Ovary (tissue), 9 donors: Measurements from ENCODE around the gene HEXIM1. TPM values are rescaled to one million over a fixed set of nuclear protein-coding genes. Genes with fewer than 3 reads are reported as not detected.

Source experiments
- DNase-seq, 5 donors: peaks; one replicate each; pipeline ENCODE4 v3.0.0-alpha.2; 2019 to 2020
- H3K27ac ChIP-seq, 2 donors: fragments of 200-600 bp; one replicate each; pipeline versions ENCODE4 v1.5.1 to v1.8.0; 2019 to 2022
- H3K27me3 ChIP-seq: fragments of 200-600 bp; one replicate; pipeline ENCODE4 v1.8.0; 2022
- H3K36me3 ChIP-seq: fragments of 200-600 bp; sonication (generic); one replicate; pipeline ENCODE4 v1.5.1; 2019
- H3K4me1 ChIP-seq: one replicate; pipeline ENCODE4 v1.8.1; 2013; ENCODE audit warnings: mild to moderate bottlenecking, moderate library complexity; ENCODE audit not compliant: insufficient read depth
- H3K4me3 ChIP-seq: fragments of 200-600 bp; sonication (generic); one replicate; pipeline ENCODE4 v1.5.1; 2017
- H3K9me3 ChIP-seq, 2 donors: fragments of 200-600 bp in 1 of 2; sonication (generic) in 1 of 2; one replicate each; pipeline versions ENCODE4 v1.5.1 to v1.8.1; 2013 to 2019; ENCODE audit warnings: mild to moderate bottlenecking in 1 of 2, moderate library complexity in 1 of 2
- EP300 ChIP-seq: sonication (generic); formaldehyde crosslinking; IDR thresholded peaks from one replicate; pipeline ENCODE4 v1.6.1; 2017; ENCODE audit warnings: antibody characterized with exemption
- POLR2A ChIP-seq: fragments of 450-650 bp; IDR thresholded peaks from one replicate; pipeline ENCODE4 v1.6.1; 2017; ENCODE audit warnings: antibody characterized with exemption, mild to moderate bottlenecking, moderate library complexity
- WGBS, 3 donors: extraction: QIAGEN DNeasy Blood & Tissue Kit in 1 of 3; methylation state at CpG; one replicate each; pipeline versions ENCODE4 v1.1.5 to v1.1.7; 2013 to 2017; 5-methylcytosine and 5-hydroxymethylcytosine counted together
- intact Hi-C, 4 donors: fragments of 100-400 bp; cut with DNase I; formaldehyde crosslinking; loops; one replicate each; pipeline versions ENCODE4 v1.11.0 to v1.15.1; 2022 to 2023
- polyA plus RNA-seq, 2 donors: library from polyadenylated mRNA; stranded (reverse); fragments of 200-250 nt in 1 of 2; fragments of 350-450 nt in 1 of 2; fragmentation: Illumina TruSeq in 1 of 2; extraction: RNeasy Lipid Tissue Mini Kit (QIAGEN cat#74804) in 1 of 2; gene quantifications; one replicate each; pipeline ENCODE4 v1.2.3, GENCODE V29; 2013 to 2014
- total RNA-seq, 7 donors: library from RNA; depleted of rRNA in 2 of 7; stranded (reverse); fragments of >200 nt in 2 of 7; fragmentation: NEBNext Ultra II Directional in 3 of 7; extraction: Animal tissue kit (Norgen Biotek cat#: 25700) in 3 of 7; gene quantifications; one replicate each; pipeline versions ENCODE4 v1.1.0 to v1.2.4, GENCODE V29; 2016 to 2023
- TF ChIP-seq, protein P1 (sequence below), 3 donors: fragments of 450-650 bp in 2 of 3; fragments of 200-600 bp in 1 of 3; IDR thresholded peaks; one replicate each; pipeline versions ENCODE4 v1.5.1 to v1.8.0; 2016 to 2022; ENCODE audit warnings: antibody characterized with exemption in 3 of 3, mild to moderate bottlenecking in 1 of 3
- donor health status: DM: no; HTN: no; CAD: no; lungs with moderate emphysema.
- donor health status: DM: no; HTN: no; CAD: no.
- donor health status: Bipolar disorder and iron deficiency.
- donor health status: DM: yes; HTN: yes; CAD: no.
- donor health status: DM: no; HTN: no; CAD: no.
- donor health status: DM: yes; HTN: yes; CAD: no.

Gene HEXIM1
- total and polyA plus RNA-seq, 9 donors: 14.4 to 37.8 (median 26.9) TPM

DNA sequence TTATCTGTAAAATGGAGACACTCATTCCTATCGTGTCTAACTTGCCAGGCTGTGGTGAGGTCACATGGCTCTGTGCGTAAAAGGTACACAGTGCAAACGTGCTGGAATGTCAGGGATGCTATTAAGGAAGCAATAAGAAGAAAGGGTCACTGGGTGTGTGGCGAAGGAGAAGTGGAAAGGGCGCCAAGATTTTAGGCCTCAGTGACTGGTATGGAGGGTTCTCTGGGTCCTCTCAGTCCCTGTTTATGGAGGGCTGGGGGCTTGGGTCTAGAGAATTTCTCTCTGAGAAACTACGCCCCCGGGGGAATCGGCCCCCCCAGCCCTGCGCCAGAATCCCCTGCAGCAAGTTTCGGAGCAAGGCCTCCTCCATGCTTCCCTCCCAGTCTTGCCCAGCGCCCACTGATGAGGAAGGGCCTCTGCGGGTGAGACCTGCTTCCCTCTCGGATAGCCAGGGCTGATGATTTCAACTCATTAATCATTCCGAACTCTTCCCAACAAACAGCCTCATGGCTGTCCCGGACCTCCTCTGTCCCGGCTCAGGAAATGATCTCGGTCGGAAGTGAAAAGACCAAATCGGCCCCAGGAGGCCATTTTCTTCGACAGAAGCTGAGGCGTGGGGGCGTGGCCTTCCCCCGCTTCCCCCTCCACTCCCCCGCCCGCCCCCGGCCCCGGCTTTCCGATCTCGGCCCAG, 1.2 kb upstream of the HEXIM1 start:
- peak; percentile 48 to 75 (median 72) for DNase-seq
- intact Hi-C loops: no loop called here
- H3K9me3 ChIP-seq: no peaks in the 10 kb centered on the region
- no peaks in the 10 kb centered on the region for H3K27me3 ChIP-seq
- H3K4me3 ChIP-seq: peak overlapping the region; percentile 76
- TF ChIP-seq POLR2A (no peak), EP300 (no peak)
- TF ChIP-seq, protein P1, sequence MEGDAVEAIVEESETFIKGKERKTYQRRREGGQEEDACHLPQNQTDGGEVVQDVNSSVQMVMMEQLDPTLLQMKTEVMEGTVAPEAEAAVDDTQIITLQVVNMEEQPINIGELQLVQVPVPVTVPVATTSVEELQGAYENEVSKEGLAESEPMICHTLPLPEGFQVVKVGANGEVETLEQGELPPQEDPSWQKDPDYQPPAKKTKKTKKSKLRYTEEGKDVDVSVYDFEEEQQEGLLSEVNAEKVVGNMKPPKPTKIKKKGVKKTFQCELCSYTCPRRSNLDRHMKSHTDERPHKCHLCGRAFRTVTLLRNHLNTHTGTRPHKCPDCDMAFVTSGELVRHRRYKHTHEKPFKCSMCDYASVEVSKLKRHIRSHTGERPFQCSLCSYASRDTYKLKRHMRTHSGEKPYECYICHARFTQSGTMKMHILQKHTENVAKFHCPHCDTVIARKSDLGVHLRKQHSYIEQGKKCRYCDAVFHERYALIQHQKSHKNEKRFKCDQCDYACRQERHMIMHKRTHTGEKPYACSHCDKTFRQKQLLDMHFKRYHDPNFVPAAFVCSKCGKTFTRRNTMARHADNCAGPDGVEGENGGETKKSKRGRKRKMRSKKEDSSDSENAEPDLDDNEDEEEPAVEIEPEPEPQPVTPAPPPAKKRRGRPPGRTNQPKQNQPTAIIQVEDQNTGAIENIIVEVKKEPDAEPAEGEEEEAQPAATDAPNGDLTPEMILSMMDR (IDR thresholded peaks at IDR 0.05): no peak
- H3K36me3 ChIP-seq: no peaks in the 10 kb centered on the region
- H3K27ac ChIP-seq: peak overlapping the region; percentile 95 to 97
- H3K4me1 ChIP-seq: peaks cover 13% of the 10 kb centered on the region
- 5 to 6% (median 5%) methylated on average over 24 to 29 of the region's 29 CpGs for WGBS, 3 donors

DNA sequence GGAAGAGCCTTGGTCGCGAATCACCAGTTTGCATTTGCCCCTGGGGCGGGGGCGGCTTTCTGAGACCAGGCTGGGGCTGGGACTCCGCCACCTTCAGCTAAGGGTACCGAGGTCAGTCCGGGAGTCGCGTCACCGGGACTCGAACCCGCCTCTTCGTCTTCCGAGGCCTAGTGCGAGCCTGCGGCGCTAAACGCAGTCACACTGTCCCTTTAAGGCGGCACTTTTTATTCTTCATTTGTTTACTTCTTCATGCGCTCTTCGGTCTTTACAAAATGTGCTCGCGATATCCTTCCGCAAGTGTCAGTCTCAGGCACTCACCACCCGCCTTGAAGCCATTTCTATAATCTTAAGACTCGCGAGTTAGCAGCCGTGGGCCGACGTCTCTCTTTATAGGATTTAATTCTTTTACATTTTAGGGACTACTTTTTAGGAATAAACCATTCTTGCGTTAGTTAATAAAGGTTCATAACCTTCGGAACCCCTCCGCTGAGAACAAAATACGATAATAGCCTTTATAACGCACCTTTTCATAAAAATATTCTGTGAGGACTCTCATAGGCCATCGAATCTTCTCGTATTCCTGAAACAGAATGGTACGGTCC, 593 bp upstream of the HEXIM1 start:
- peak overlapping the region; percentile 76 for H3K4me3 ChIP-seq
- H3K4me1 ChIP-seq: peaks cover 13% of the 10 kb centered on the region
- WGBS, 3 donors: 0% methylated on average over 36 to 38 of the region's 38 CpGs
- no peaks in the 10 kb centered on the region for H3K9me3 ChIP-seq
- intact Hi-C loops: no loop called here
- peak; percentile 82 to 90 (median 88) for DNase-seq
- no peaks in the 10 kb centered on the region for H3K27me3 ChIP-seq
- no peaks in the 10 kb centered on the region for H3K36me3 ChIP-seq
- peak overlapping the region; percentile 95 to 97 for H3K27ac ChIP-seq
- TF ChIP-seq, protein P1 (IDR thresholded peaks at IDR 0.05): peak in 1 of 3 donors; percentile 53
- TF ChIP-seq EP300: peak; percentile 34
- TF ChIP-seq POLR2A: peak; percentile 55

DNA sequence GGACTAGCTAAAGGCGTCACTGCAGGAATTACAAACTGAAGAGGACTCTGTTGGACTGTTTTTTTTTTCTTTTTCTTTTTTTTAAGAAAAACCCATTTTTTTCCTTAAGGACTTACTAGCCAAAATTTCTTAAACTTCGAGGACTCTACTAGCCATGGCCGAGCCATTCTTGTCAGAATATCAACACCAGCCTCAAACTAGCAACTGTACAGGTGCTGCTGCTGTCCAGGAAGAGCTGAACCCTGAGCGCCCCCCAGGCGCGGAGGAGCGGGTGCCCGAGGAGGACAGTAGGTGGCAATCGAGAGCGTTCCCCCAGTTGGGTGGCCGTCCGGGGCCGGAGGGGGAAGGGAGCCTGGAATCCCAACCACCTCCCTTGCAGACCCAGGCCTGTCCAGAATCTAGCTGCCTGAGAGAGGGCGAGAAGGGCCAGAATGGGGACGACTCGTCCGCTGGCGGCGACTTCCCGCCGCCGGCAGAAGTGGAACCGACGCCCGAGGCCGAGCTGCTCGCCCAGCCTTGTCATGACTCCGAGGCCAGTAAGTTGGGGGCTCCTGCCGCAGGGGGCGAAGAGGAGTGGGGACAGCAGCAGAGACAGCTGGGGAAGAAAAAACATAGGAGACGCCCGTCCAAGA, 878 bp downstream of the HEXIM1 start:
- peaks cover 13% of the 10 kb centered on the region for H3K4me1 ChIP-seq
- no peaks in the 10 kb centered on the region for H3K36me3 ChIP-seq
- peak overlapping the region; percentile 68 for H3K4me3 ChIP-seq
- H3K9me3 ChIP-seq: no peaks in the 10 kb centered on the region
- H3K27me3 ChIP-seq: no peaks in the 10 kb centered on the region
- TF ChIP-seq EP300 (no peak), POLR2A (peak; percentile 54)
- TF ChIP-seq, protein P1 (IDR thresholded peaks at IDR 0.05): peak; percentile 68 to 88 (median 79)
- intact Hi-C loops: loop anchor here in 1 of 4 donors (1.0 kb wide), 1 partner anchor 12 kb away; the partner anchor contains the start of gene HEXIM2
- H3K27ac ChIP-seq: peak overlapping the region; percentile 91 to 92
- peak; percentile 89 to 91 (median 90) for DNase-seq
- 0 to 1% (median 1%) methylated on average over 32 of the region's 32 CpGs for WGBS, 3 donors
